SJSA1 (cell line): ENCODE data around the gene COPB2. TPM values are rescaled to one million over a fixed set of nuclear protein-coding genes. Genes with fewer than 3 reads are reported as not detected.
A peak's percentile ranks its signal among the peaks of the same experiment; 100 is the strongest.
"Not testable (repeated sequence)": the region's sequence is repeated elsewhere in the genome, so short reads cannot be mapped to it uniquely, and the experiment has no call there.

Experiments used
- DNase-seq, 2 experiments: peaks; one replicate each; pipeline ENCODE4 v3.0.0-alpha.2; 2015 to 2020; ENCODE audit warnings: low spot score in 2 of 2, low read depth in 1 of 2
- H3K27ac ChIP-seq: fragments of 250-450 bp; sonication (Bioruptor Pico); 2 replicates; pipeline ENCODE4 v1.5.1; 2020; ENCODE audit warnings: mild to moderate bottlenecking, moderate library complexity
- H3K27me3 ChIP-seq: fragments of 250-450 bp; sonication (Bioruptor Pico); replicated peaks from 2 replicates; pipeline ENCODE4 v1.5.1; 2020; ENCODE audit warnings: mild to moderate bottlenecking, moderate library complexity
- H3K36me3 ChIP-seq: fragments of 250-450 bp; sonication (Bioruptor Pico); 2 replicates; pipeline ENCODE4 v1.5.1; 2020; ENCODE audit warnings: mild to moderate bottlenecking
- H3K4me1 ChIP-seq: fragments of 250-450 bp; sonication (Bioruptor Pico); replicated peaks from 2 replicates; pipeline ENCODE4 v1.6.1; 2021; ENCODE audit warnings: mild to moderate bottlenecking
- H3K4me3 ChIP-seq: fragments of 250-450 bp; sonication (Bioruptor Pico); 2 replicates; pipeline ENCODE4 v1.5.1; 2020; ENCODE audit warnings: mild to moderate bottlenecking
- H3K9me3 ChIP-seq: fragments of 250-450 bp; sonication (Bioruptor Pico); replicated peaks from 2 replicates; pipeline ENCODE4 v1.5.1; 2020; ENCODE audit warnings: mild to moderate bottlenecking
- total RNA-seq: library from RNA; depleted of rRNA; stranded (reverse); fragments of >200 nt; shearing (Covaris generic); gene quantifications from 2 replicates; pipeline ENCODE4 v1.2.3, GENCODE V29; 2014

The COPB2 gene
- total RNA-seq, 1 experiment from 2014 or later: 126 TPM

DNA sequence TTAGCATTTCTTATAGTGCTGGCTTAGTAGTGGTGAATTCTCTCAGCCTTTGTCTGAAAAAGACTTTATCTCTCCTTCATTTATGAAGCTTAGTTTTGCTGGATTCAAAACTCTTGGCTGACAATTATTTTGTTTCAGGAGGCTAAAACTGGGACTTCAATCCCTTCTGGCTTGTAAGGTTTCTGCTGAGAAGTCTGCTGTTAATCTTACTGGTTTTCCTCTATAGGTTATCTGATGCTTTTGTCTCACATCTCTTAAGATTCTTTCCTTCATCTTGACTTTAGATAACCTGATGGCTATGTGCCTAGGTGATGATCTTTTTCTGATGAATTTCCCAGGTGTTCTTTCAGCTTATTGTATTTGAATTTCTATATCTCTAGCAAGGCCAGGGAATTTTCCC is 23.4 kb upstream of the COPB2 start:
- not testable (repeated sequence) for H3K27ac ChIP-seq, H3K36me3 ChIP-seq, DNase-seq, H3K4me1 ChIP-seq, H3K9me3 ChIP-seq, H3K27me3 ChIP-seq, H3K4me3 ChIP-seq

- not testable (repeated sequence) for H3K27me3 ChIP-seq, DNase-seq, H3K27ac ChIP-seq, H3K36me3 ChIP-seq, H3K4me3 ChIP-seq, H3K9me3 ChIP-seq, H3K4me1 ChIP-seq
These were observed 11.7 kb upstream of the COPB2 start for GRCh38 chr3:139401155-139401554.

DNA sequence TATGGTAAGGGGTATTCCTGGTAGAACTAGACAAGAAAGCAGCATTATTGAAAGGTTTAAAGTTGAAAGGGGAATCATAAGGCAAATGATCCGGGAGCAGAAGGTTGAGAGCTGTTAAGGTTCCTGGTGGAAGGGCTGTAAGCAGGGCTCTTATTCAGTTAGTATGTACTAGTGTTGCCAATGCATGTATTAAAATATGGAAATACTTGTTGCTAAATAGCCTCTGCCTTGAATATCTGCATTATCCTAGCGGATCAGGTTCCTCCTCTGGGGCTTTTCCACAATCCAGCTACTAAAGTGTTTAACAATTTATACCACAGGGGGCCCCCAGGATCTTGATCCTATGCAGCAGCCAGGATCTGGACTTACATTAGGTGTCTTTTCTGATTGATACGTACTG is 7.3 kb upstream of the COPB2 start:
- no peaks in the 10 kb centered on the region for H3K4me1 ChIP-seq
- no peaks in the 10 kb centered on the region for H3K9me3 ChIP-seq
- H3K36me3 ChIP-seq: no peaks in the 10 kb centered on the region
- no peak overlapping the region for H3K4me3 ChIP-seq
- DNase-seq: no peak
- no peaks in the 10 kb centered on the region; the same call in 1 of the 2 replicates for H3K27me3 ChIP-seq
- no peak overlapping the region for H3K27ac ChIP-seq

- no peak for DNase-seq
These were observed 4.7 kb upstream of the COPB2 start for GRCh38 chr3:139394116-139394515.

GRCh38 chr3:139388821-139389551 is 461 bp downstream of the COPB2 start:
- DNase-seq: no peak
- H3K4me3 ChIP-seq: peak overlapping the region; percentile 82
- peak overlapping the region; percentile 79 for H3K27ac ChIP-seq
- H3K9me3 ChIP-seq: no peaks in the 10 kb centered on the region
- no peaks in the 10 kb centered on the region; the same call in 1 of the 2 replicates for H3K4me1 ChIP-seq
- peaks cover 20% of the 10 kb centered on the region for H3K36me3 ChIP-seq
- H3K27me3 ChIP-seq: no peaks in the 10 kb centered on the region

More at GRCh38 chr3:139394116-139394515, 4.7 kb upstream of the COPB2 start:
- Histone ChIP-seq H3K9me3 (no peaks in the 10 kb centered on the region), H3K27ac (no peak overlapping the region), H3K4me1 (no peaks in the 10 kb centered on the region), H3K27me3 (no peaks in the 10 kb centered on the region; the same call in 1 of the 2 replicates), H3K36me3 (peaks cover 3% of the 10 kb centered on the region), H3K4me3 (no peak overlapping the region)

- Histone ChIP-seq H3K27me3 (no peaks in the 10 kb centered on the region), H3K36me3 (peaks cover 24% of the 10 kb centered on the region), H3K4me1 (no peaks in the 10 kb centered on the region; the same call in 1 of the 2 replicates), H3K9me3 (no peaks in the 10 kb centered on the region), H3K27ac (no peak overlapping the region), H3K4me3 (no peak overlapping the region)
- no peak for DNase-seq
These were observed 1.4 kb downstream of the COPB2 start for GRCh38 chr3:139388077-139388476.

- H3K9me3 ChIP-seq, H3K27ac ChIP-seq, H3K4me3 ChIP-seq, H3K4me1 ChIP-seq, DNase-seq, H3K27me3 ChIP-seq: not testable (repeated sequence)
- H3K36me3 ChIP-seq: peaks cover 62% of the 10 kb centered on the region
These were observed 7.2 kb downstream of the COPB2 start for GRCh38 chr3:139382291-139382690.

- H3K27me3 ChIP-seq: no peaks in the 10 kb centered on the region
- no peak for DNase-seq
- no peak overlapping the region for H3K4me3 ChIP-seq
- H3K27ac ChIP-seq: no peak overlapping the region
- no peaks in the 10 kb centered on the region for H3K4me1 ChIP-seq
- H3K36me3 ChIP-seq: peaks cover 78% of the 10 kb centered on the region
- H3K9me3 ChIP-seq: no peaks in the 10 kb centered on the region
These were observed 8.9 kb downstream of the COPB2 start for GRCh38 chr3:139380575-139380974.

- DNase-seq: no peak
- Histone ChIP-seq H3K4me3 (no peak overlapping the region), H3K4me1 (no peaks in the 10 kb centered on the region), H3K27me3 (no peaks in the 10 kb centered on the region; the same call in 1 of the 2 replicates), H3K27ac (no peak overlapping the region), H3K9me3 (no peaks in the 10 kb centered on the region), H3K36me3 (peaks cover 88% of the 10 kb centered on the region)
These were observed 10.7 kb downstream of the COPB2 start for GRCh38 chr3:139378587-139379241.

- DNase-seq: no peak
These were observed 12.1 kb downstream of the COPB2 start for GRCh38 chr3:139377378-139377777.

DNA sequence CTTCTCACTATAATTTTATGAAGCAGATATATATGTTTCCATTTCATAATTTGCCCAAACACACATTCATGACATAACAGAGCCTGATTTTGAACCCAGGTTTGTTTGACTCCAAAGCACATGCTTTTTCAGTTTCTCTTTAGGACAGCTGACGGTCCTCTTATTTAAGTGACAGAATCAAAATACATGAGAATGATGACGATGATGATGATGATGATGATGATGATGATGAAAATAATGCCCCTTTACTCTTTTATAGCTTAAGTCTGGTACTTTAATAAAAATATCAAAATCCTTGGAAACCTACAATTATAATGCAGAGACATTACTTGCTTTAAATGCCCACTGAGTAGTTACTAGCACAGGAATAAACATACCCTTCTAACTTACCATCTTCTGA is 15.3 kb downstream of the COPB2 start:
- H3K9me3 ChIP-seq: no peaks in the 10 kb centered on the region
- peaks cover 94% of the 10 kb centered on the region for H3K36me3 ChIP-seq
- DNase-seq: no peak

More at GRCh38 chr3:139377378-139377777, 12.1 kb downstream of the COPB2 start:
- Histone ChIP-seq H3K4me1 (no peaks in the 10 kb centered on the region), H3K27me3 (no peaks in the 10 kb centered on the region; the same call in 1 of the 2 replicates), H3K27ac (no peak overlapping the region), H3K9me3 (no peaks in the 10 kb centered on the region), H3K4me3 (no peak overlapping the region), H3K36me3 (peaks cover 92% of the 10 kb centered on the region)

DNA sequence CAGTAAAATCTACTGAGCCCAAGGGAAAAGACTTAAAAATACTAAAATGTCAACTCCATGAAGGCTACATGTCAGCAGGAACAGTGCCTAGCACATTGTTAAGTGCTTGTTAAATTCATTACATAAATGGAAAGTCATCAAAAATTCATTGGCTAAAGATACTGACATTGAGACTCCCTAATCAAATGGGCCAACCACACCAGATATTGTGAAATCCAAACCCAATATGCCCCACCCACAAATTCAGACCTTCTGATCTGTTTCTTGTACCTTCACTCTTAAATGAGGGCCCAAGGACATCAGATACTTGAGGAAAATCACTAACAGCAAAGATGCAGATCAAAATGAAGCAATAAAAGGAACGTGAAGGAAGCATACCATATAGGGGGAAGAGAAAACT is 24.9 kb downstream of the COPB2 start:
- Histone ChIP-seq H3K27ac (no peak overlapping the region), H3K9me3 (no peaks in the 10 kb centered on the region), H3K36me3 (peaks cover 98% of the 10 kb centered on the region), H3K4me1 (no peaks in the 10 kb centered on the region), H3K27me3 (no peaks in the 10 kb centered on the region), H3K4me3 (no peak overlapping the region)
- DNase-seq: no peak

More for the DNA sequence above, 15.3 kb downstream of the COPB2 start:
- H3K27ac ChIP-seq: no peak overlapping the region
- H3K4me1 ChIP-seq: no peaks in the 10 kb centered on the region
- no peaks in the 10 kb centered on the region; the same call in 1 of the 2 replicates for H3K27me3 ChIP-seq
- no peak overlapping the region for H3K4me3 ChIP-seq

DNA sequence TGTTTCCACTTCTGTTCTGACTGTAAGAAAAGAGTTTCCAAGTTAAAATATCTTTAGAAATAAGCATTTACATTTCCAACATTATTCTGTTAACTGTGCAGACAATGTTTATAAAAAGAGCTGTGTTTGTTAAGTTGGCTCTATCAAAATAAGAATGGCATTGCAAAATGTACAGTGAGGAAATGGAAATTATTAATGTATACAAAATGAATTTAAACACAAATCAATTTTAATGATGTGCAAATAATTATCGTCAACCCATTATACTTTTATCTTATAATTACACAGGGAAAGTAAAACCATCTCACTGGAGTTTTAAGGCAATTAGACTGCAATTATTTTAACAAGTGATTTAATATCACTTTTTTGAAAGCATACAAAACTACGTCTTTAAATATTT is 28.2 kb downstream of the COPB2 start:
- DNase-seq: no peak
- Histone ChIP-seq H3K4me3 (no peak overlapping the region), H3K4me1 (no peaks in the 10 kb centered on the region), H3K9me3 (no peaks in the 10 kb centered on the region), H3K27me3 (no peaks in the 10 kb centered on the region), H3K27ac (no peak overlapping the region), H3K36me3 (peaks cover 100% of the 10 kb centered on the region)

DNA sequence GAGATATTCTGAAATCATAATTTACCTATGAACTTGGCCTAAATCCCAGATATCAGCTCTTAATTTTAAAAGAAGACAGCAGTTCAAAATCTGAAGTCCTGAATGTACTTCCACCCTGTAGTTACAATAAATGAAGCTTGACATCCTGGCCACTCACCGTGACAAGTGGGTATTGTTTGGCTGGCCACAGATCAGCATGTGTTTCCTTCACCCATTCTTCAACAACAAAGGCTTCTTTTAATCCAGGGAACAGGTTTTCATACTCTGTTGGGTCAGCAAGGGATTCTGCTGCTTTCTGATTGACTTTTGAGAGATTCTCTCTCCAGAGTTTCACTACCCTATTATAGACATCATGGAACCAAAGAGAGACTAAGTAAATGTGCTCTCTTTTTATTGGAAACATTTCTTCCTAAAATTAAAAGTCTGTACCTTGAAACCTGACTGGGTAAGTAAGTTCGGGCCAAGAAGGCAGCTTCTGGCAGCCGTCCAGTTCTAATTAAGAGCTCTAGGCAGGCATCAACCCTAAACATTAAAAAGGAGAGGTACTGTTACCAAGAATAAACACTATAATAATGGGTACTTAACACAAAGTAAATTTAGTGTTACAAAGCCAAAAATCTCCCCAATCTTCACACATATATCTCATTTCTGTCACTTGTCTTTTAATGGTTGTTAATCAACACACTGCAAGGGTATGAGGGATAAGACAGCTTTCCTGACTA is 30.4 kb downstream of the COPB2 start:
- H3K27ac ChIP-seq: no peak overlapping the region
- H3K4me1 ChIP-seq: no peaks in the 10 kb centered on the region
- no peaks in the 10 kb centered on the region for H3K27me3 ChIP-seq
- peaks cover 100% of the 10 kb centered on the region for H3K36me3 ChIP-seq
- H3K4me3 ChIP-seq: no peak overlapping the region
- no peak for DNase-seq
- H3K9me3 ChIP-seq: no peaks in the 10 kb centered on the region
